HL-60 (cell line): ENCODE measurements around the gene SELENBP1.
"Not testable (repeated sequence)": the region's sequence is repeated elsewhere in the genome, so short reads cannot be mapped to it uniquely, and the experiment has no call there.

Experiments
- DNase-seq, 2 experiments: peaks; one replicate each; pipeline ENCODE4 v3.0.0-alpha.2; 2010 to 2020; ENCODE audit warnings: low read depth in 1 of 2, low spot score in 1 of 2
- H3K27ac ChIP-seq: fragments of 250-450 bp; sonication (Bioruptor Pico); replicated peaks from 2 replicates; pipeline ENCODE4 v1.5.1; 2020; ENCODE audit warnings: mild to moderate bottlenecking, moderate library complexity
- H3K27me3 ChIP-seq: fragments of 250-450 bp; sonication (Bioruptor Pico); 2 replicates; pipeline ENCODE4 v1.5.1; 2021; ENCODE audit warnings: mild to moderate bottlenecking, moderate library complexity; ENCODE audit not compliant: insufficient read depth, poor library complexity, severe bottlenecking
- H3K4me3 ChIP-seq: replicated peaks from 2 replicates; pipeline ENCODE4 v1.5.1; 2011; ENCODE audit warnings: mild to moderate bottlenecking, control low read depth, low read length; ENCODE audit not compliant: insufficient read depth
- GABPA ChIP-seq: IDR thresholded peaks from 2 replicates; pipeline ENCODE4 v1.6.1; 2012; ENCODE audit warnings: low read depth
- POLR2AphosphoS5 ChIP-seq: IDR thresholded peaks from 2 replicates; pipeline ENCODE4 v1.6.1; 2012; ENCODE audit warnings: low read depth
- SPI1 ChIP-seq: IDR thresholded peaks from 2 replicates; pipeline ENCODE4 v1.6.1; 2012; ENCODE audit warnings: low read depth, mild to moderate bottlenecking, borderline replicate concordance
- TF ChIP-seq, protein P1 (sequence below): IDR thresholded peaks from 2 replicates; pipeline ENCODE4 v1.6.1; 2012; ENCODE audit warnings: low read depth; ENCODE audit not compliant: insufficient replicate concordance
- TF ChIP-seq, protein P2 (sequence below): IDR thresholded peaks from one replicate; pipeline ENCODE4 v1.5.1; 2011; ENCODE audit warnings: low read length, control low read depth, inconsistent platforms; ENCODE audit not compliant: insufficient read depth

SELENBP1 gene

DNA sequence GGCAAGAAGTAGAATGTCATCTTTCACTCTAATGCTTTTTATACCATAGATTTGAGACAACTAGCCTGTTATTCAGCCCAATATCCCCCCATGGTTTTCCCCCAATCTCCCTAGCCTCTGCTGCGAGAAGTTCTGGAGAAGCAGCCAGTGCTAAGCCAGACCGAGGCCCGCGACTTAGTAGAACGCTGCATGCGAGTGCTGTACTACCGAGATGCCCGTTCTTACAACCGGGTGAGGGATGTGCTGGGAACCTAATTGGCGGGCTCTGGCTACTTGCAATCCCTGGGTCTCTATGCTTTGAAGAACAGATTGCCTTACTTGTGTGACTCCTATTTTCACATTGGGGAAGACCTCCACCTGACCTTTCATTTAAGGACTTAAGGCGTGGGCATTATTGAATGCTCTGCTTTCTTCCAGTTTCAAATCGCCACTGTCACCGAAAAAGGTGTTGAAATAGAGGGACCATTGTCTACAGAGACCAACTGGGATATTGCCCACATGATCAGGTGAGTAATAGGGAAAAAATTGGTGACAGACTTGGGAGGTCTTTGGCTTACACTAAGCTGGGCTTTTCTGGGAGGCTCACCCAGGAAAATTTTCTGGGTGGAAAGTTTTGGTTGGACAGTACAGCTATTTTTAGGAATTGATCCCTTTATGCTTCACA is 28.8 kb upstream of the SELENBP1 start:
- TF ChIP-seq POLR2AphosphoS5 (peak; percentile 25; the same call in 1 of the 2 replicates), SPI1 (no peak)
- H3K27ac ChIP-seq: no peak overlapping the region
- DNase-seq: no peak
- no peak overlapping the region for H3K4me3 ChIP-seq
- no peaks in the 10 kb centered on the region for H3K27me3 ChIP-seq

DNA sequence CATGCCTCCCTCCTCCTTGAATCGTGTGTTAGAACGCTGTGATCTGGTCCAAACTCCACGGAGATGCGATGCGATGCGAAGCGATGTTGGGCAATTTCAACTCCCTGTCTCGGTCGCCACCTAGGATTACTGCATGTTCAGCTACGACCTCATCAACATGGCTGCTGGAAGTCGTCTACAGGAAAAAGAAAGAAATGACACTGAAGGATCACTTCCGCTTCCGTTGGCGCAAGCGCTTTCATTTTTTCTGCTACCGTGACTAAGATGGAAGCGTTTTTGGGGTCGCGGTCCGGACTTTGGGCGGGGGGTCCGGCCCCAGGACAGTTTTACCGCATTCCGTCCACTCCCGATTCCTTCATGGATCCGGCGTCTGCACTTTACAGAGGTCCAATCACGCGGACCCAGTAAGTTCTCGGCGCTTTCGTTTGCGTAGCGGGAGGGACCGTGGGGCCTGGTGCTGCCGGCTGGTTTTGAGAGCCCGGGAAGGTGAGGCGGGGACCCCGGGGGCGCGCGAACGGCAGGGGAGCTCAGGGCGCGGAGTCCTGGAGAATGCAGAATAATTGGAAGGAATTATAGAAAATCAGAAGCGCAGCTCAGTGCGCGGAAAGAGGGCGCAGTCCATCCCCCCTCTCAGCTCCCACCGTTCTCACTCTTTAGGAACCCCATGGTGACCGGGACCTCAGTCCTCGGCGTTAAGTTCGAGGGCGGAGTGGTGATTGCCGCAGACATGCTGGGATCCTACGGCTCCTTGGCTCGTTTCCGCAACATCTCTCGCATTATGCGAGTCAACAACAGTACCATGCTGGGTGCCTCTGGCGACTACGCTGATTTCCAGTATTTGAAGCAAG is 27.0 kb upstream of the SELENBP1 start, which contains the start of gene PSMB4:
Gene PSMB4, plus strand, starts transcription at position 250 of the 848 bp plus-strand sequence. Its CDS starts 15 bp downstream, at position 265.
- TF ChIP-seq GABPA: peak; percentile 95
- TF ChIP-seq POLR2AphosphoS5: peak; percentile 100
- peak; percentile 57; the same call in 1 of the 2 replicates for TF ChIP-seq SPI1
- TF ChIP-seq, protein P1, sequence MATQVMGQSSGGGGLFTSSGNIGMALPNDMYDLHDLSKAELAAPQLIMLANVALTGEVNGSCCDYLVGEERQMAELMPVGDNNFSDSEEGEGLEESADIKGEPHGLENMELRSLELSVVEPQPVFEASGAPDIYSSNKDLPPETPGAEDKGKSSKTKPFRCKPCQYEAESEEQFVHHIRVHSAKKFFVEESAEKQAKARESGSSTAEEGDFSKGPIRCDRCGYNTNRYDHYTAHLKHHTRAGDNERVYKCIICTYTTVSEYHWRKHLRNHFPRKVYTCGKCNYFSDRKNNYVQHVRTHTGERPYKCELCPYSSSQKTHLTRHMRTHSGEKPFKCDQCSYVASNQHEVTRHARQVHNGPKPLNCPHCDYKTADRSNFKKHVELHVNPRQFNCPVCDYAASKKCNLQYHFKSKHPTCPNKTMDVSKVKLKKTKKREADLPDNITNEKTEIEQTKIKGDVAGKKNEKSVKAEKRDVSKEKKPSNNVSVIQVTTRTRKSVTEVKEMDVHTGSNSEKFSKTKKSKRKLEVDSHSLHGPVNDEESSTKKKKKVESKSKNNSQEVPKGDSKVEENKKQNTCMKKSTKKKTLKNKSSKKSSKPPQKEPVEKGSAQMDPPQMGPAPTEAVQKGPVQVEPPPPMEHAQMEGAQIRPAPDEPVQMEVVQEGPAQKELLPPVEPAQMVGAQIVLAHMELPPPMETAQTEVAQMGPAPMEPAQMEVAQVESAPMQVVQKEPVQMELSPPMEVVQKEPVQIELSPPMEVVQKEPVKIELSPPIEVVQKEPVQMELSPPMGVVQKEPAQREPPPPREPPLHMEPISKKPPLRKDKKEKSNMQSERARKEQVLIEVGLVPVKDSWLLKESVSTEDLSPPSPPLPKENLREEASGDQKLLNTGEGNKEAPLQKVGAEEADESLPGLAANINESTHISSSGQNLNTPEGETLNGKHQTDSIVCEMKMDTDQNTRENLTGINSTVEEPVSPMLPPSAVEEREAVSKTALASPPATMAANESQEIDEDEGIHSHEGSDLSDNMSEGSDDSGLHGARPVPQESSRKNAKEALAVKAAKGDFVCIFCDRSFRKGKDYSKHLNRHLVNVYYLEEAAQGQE: peak; percentile 45
- TF ChIP-seq, protein P2, sequence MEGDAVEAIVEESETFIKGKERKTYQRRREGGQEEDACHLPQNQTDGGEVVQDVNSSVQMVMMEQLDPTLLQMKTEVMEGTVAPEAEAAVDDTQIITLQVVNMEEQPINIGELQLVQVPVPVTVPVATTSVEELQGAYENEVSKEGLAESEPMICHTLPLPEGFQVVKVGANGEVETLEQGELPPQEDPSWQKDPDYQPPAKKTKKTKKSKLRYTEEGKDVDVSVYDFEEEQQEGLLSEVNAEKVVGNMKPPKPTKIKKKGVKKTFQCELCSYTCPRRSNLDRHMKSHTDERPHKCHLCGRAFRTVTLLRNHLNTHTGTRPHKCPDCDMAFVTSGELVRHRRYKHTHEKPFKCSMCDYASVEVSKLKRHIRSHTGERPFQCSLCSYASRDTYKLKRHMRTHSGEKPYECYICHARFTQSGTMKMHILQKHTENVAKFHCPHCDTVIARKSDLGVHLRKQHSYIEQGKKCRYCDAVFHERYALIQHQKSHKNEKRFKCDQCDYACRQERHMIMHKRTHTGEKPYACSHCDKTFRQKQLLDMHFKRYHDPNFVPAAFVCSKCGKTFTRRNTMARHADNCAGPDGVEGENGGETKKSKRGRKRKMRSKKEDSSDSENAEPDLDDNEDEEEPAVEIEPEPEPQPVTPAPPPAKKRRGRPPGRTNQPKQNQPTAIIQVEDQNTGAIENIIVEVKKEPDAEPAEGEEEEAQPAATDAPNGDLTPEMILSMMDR: peak; percentile 46
- no peaks in the 10 kb centered on the region for H3K27me3 ChIP-seq
- peak within 1 kb of the TSS; percentile 88 for H3K4me3 ChIP-seq
- peak within 1 kb of the TSS; percentile 79 for H3K27ac ChIP-seq
- DNase-seq: peak; percentile 91 to 94

DNA sequence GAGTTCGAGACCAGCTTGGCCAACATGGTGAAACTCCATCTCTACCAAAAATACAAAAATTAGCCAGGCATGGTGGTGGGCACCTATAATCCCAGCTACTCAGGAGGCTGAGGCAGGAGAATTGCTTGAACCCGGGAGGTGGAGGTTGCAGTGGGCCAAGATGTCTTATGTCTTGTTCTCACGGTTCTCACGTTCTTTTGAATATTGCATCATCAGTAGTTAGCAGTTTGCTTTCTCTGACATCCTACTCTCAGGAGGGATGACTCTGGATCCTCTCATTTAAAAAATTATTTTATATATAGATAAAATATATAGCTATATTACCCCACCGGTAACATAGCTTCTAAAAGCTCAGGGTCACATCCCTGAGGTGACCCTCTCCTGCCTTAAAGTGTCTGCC is 23.8 kb upstream of the SELENBP1 start:
- not testable (repeated sequence) for H3K27me3 ChIP-seq

DNA sequence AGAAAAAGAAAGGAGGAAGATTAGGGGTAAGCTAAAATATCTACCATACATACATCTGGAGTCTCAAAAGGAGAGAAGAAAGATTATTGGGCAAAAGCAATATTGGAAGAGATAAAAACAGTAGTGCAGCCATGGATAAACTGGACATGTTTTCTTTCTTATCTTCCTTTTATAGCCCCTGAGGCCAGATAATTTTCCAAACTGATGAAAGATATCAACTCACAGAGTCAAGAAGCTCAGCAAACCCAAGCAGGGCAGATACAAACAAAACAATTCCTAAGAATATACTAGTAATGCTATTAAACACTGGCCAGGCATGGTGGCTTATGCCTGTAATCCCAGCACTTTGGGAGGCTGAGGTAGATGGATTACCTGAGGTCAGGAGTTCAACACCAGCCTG is 21.1 kb upstream of the SELENBP1 start:
- H3K4me3 ChIP-seq: no peak overlapping the region
- no peaks in the 10 kb centered on the region for H3K27me3 ChIP-seq
- H3K27ac ChIP-seq: no peak overlapping the region
- no peak for DNase-seq
- TF ChIP-seq POLR2AphosphoS5 (no peak), GABPA (no peak), SPI1 (no peak)
- TF ChIP-seq, protein P1: no peak
- TF ChIP-seq, protein P2: no peak

More for the DNA sequence above, 23.8 kb upstream of the SELENBP1 start:
- not testable (repeated sequence) for DNase-seq, H3K27ac ChIP-seq, H3K4me3 ChIP-seq
